ENCODE measurements around the gene SYT14. TPM values are rescaled to one million over a fixed set of nuclear protein-coding genes. Genes with fewer than 3 reads are reported as not detected.

SYT14 gene
- total and polyA plus RNA-seq, 2 of the 4 experiments (the other 2 are of a cell fraction), result 0.14 to 1.3 TPM

- H3K36me3 ChIP-seq (ENCODE audit: control insufficient read depth, insufficient read depth, low read length), result no peaks in the 10 kb centered on the region
- no peak overlapping the region for H3K9ac ChIP-seq (ENCODE audit: low read depth, low read length)
- BruUV-seq (replicated peaks), result no TSS peak
- H3K4ac ChIP-seq (ENCODE audit: low read depth, low read length), result no peak overlapping the region
- dilution Hi-C loops (cut with HindIII; ENCODE audit: low sequenced_read_pairs, unreplicated experiment), result no loop called here
- intact Hi-C loops (cut with micrococcal nuclease), result no loop called here
- no peak overlapping the region for H2AFZ ChIP-seq (replicated peaks; ENCODE audit: low read length, poor library complexity)
- H3K4me2 ChIP-seq (ENCODE audit: low read depth, low read length), result no peak overlapping the region
- no peaks in the 10 kb centered on the region for H3K27me3 ChIP-seq (ENCODE audit: control insufficient read depth, insufficient read depth, low read length)
- H2AK5ac ChIP-seq (ENCODE audit: low read depth, low read length), result no peak overlapping the region; the same call in 1 of the 2 replicates
- no peak overlapping the region for H2BK15ac ChIP-seq (ENCODE audit: low read depth, low read length)
- ChIA-PET POLR2A (ENCODE audit: unreplicated experiment) (no interaction called here), CTCF (interaction anchor here (0.7 kb wide), 1 partner anchor 500 kb away, joined by 6 read pairs; no protein-coding TSS in a partner anchor)
- H4K8ac ChIP-seq (ENCODE audit: low read depth in 2 of 2, low read length in 2 of 2), result no peak overlapping the region
- ATAC-seq (ENCODE audit: low read depth), result no peak
- peak overlapping the region; percentile 23; the same call in 1 of the 2 replicates for H2BK120ac ChIP-seq (ENCODE audit: low read depth, low read length)
- H3K14ac ChIP-seq (replicated peaks; ENCODE audit: low read depth, low read length), result no peak overlapping the region
- H2BK5ac ChIP-seq (ENCODE audit: low read depth, low read length, poor library complexity, severe bottlenecking), result no peak overlapping the region
- no peak for TF ChIP-seq BHLHE40 (IDR thresholded peaks at IDR 0.05; ENCODE audit: low read depth, low read length)
- TF ChIP-seq, protein P1, sequence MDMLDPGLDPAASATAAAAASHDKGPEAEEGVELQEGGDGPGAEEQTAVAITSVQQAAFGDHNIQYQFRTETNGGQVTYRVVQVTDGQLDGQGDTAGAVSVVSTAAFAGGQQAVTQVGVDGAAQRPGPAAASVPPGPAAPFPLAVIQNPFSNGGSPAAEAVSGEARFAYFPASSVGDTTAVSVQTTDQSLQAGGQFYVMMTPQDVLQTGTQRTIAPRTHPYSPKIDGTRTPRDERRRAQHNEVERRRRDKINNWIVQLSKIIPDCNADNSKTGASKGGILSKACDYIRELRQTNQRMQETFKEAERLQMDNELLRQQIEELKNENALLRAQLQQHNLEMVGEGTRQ (IDR thresholded peaks at IDR 0.05; ENCODE audit: low read depth, low read length), result no peak
- no peak for TF ChIP-seq RAD21 (IDR thresholded peaks at IDR 0.05; ENCODE audit: low read length)
- no peak for TF ChIP-seq FOS (IDR thresholded peaks at IDR 0.05; ENCODE audit: low read depth, low read length)
- no peak for TF ChIP-seq MXI1 (IDR thresholded peaks at IDR 0.05; ENCODE audit: borderline replicate concordance, low read depth, low read length)
- TF ChIP-seq MAFK (IDR thresholded peaks at IDR 0.05; ENCODE audit: low read depth, low read length), result no peak
- no peak for TF ChIP-seq CEBPB (IDR thresholded peaks at IDR 0.05; ENCODE audit: low read depth, low read length)
- no peak for TF ChIP-seq CHD1 (IDR thresholded peaks at IDR 0.05; ENCODE audit: low read depth, low read length)
- TF ChIP-seq, protein P2, sequence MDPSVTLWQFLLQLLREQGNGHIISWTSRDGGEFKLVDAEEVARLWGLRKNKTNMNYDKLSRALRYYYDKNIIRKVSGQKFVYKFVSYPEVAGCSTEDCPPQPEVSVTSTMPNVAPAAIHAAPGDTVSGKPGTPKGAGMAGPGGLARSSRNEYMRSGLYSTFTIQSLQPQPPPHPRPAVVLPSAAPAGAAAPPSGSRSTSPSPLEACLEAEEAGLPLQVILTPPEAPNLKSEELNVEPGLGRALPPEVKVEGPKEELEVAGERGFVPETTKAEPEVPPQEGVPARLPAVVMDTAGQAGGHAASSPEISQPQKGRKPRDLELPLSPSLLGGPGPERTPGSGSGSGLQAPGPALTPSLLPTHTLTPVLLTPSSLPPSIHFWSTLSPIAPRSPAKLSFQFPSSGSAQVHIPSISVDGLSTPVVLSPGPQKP (IDR thresholded peaks at IDR 0.05; ENCODE audit: borderline replicate concordance, low read depth, low read length), result no peak
- TF ChIP-seq, protein P3, sequence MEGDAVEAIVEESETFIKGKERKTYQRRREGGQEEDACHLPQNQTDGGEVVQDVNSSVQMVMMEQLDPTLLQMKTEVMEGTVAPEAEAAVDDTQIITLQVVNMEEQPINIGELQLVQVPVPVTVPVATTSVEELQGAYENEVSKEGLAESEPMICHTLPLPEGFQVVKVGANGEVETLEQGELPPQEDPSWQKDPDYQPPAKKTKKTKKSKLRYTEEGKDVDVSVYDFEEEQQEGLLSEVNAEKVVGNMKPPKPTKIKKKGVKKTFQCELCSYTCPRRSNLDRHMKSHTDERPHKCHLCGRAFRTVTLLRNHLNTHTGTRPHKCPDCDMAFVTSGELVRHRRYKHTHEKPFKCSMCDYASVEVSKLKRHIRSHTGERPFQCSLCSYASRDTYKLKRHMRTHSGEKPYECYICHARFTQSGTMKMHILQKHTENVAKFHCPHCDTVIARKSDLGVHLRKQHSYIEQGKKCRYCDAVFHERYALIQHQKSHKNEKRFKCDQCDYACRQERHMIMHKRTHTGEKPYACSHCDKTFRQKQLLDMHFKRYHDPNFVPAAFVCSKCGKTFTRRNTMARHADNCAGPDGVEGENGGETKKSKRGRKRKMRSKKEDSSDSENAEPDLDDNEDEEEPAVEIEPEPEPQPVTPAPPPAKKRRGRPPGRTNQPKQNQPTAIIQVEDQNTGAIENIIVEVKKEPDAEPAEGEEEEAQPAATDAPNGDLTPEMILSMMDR (conservative IDR thresholded peaks at IDR 0.05; ENCODE audit: low read depth, low read length), result no peak
- TF ChIP-seq NFE2L2 (IDR thresholded peaks at IDR 0.05; ENCODE audit: low read depth, low read length), result no peak
- no peak for TF ChIP-seq RCOR1 (IDR thresholded peaks at IDR 0.05; ENCODE audit: insufficient replicate concordance, low read length)
- no peak for TF ChIP-seq MAZ (IDR thresholded peaks at IDR 0.05; ENCODE audit: borderline replicate concordance, low read depth, low read length)
- H3K56ac ChIP-seq (ENCODE audit: extremely low read depth, insufficient read depth, low read length), result no peak overlapping the region
- no peak overlapping the region for H3K27ac ChIP-seq (ENCODE audit: insufficient read depth, low read length)
- no peak for DNase-seq
- no peak overlapping the region for H3K18ac ChIP-seq (ENCODE audit: low read depth, low read length)
- no peak overlapping the region for H2BK20ac ChIP-seq (ENCODE audit: low read depth, low read length)
- no peaks in the 10 kb centered on the region for H3K79me1 ChIP-seq (ENCODE audit: low read depth in 1 of 2, low read length in 2 of 2)
- H4K91ac ChIP-seq (ENCODE audit: insufficient read depth, low read depth, low read length), result no peak overlapping the region
- no peaks in the 10 kb centered on the region for H3K4me1 ChIP-seq (ENCODE audit: control insufficient read depth, insufficient read depth, low read length)
- H3K4me3 ChIP-seq (ENCODE audit: insufficient read depth, low read depth, low read length), result no peak overlapping the region
- H3K9me3 ChIP-seq (ENCODE audit: control insufficient read depth, insufficient read depth, low read length), result peaks cover 2% of the 10 kb centered on the region; the same call in 1 of the 2 replicates
- no peak overlapping the region for H4K5ac ChIP-seq (ENCODE audit: low read depth, low read length)
- H3K23ac ChIP-seq (ENCODE audit: low read depth, low read length), result no peak overlapping the region
- H2AK9ac ChIP-seq (replicated peaks; ENCODE audit: low read depth, low read length, poor library complexity), result no peak overlapping the region
- no peaks in the 10 kb centered on the region for H3K9me1 ChIP-seq (ENCODE audit: insufficient read depth, low read length)
- H4K20me1 ChIP-seq (ENCODE audit: insufficient read depth, low read length), result no peaks in the 10 kb centered on the region
- in situ Hi-C loops (cut with MboI; ENCODE audit: low sequenced_read_pairs), result no loop called here
- 80% methylated on average over 2 of the region's 7 CpGs; no CpG with 5 or more reads in 1 of the 2 experiments for WGBS, 2 experiments (ENCODE audit: extremely low coverage in 2 of 2, insufficient read length in 1 of 2)
These were observed 251.4 kb downstream of the SYT14 start for GRCh38 chr1:210189426-210189825.
